Hepatocyte (in vitro differentiated cells): ENCODE measurements around the gene DUSP16. TPM values are rescaled to one million over a fixed set of nuclear protein-coding genes. Genes with fewer than 3 reads are reported as not detected.

ENCODE experiments used
- DNase-seq: peaks from one replicate; pipeline ENCODE4 v3.0.0-alpha.2; 2016; ENCODE audit warnings: low spot score
- H2AFZ ChIP-seq: fragments of 200-600 bp; sonication (generic); 2 replicates; pipeline ENCODE4 v1.6.0; 2016; ENCODE audit warnings: antibody characterized with exemption, mild to moderate bottlenecking
- H3K27ac ChIP-seq: fragments of 200-600 bp; sonication (generic); 2 replicates; pipeline ENCODE4 v1.5.1; 2016; ENCODE audit warnings: mild to moderate bottlenecking
- H3K27me3 ChIP-seq: fragments of 200-600 bp; sonication (generic); 2 replicates; pipeline ENCODE4 v1.6.1; 2016
- H3K36me3 ChIP-seq: fragments of 200-600 bp; sonication (generic); replicated peaks from 2 replicates; pipeline ENCODE4 v1.5.1; 2016; ENCODE audit warnings: low read depth; ENCODE audit not compliant: insufficient read depth
- H3K4me1 ChIP-seq: fragments of 200-600 bp; sonication (generic); 2 replicates; pipeline ENCODE4 v1.5.1; 2016; ENCODE audit warnings: mild to moderate bottlenecking, moderate library complexity; ENCODE audit not compliant: insufficient read depth
- H3K4me2 ChIP-seq: fragments of 200-600 bp; sonication (generic); 2 replicates; pipeline ENCODE4 v1.6.0; 2016
- H3K4me3 ChIP-seq: fragments of 200-600 bp; sonication (generic); 2 replicates; pipeline ENCODE4 v1.5.1; 2016; ENCODE audit warnings: mild to moderate bottlenecking
- H3K79me2 ChIP-seq: fragments of 200-600 bp; sonication (generic); 2 replicates; pipeline ENCODE4 v1.6.0; 2017; ENCODE audit warnings: mild to moderate bottlenecking
- H3K9me2 ChIP-seq: fragments of 200-600 bp; sonication (generic); replicated peaks from 2 replicates; pipeline ENCODE4 v1.6.0; 2017; ENCODE audit warnings: mild to moderate bottlenecking; ENCODE audit not compliant: insufficient read depth
- H3K9me3 ChIP-seq: fragments of 200-600 bp; sonication (generic); 2 replicates; pipeline ENCODE4 v1.5.1; 2016; ENCODE audit warnings: low read depth, mild to moderate bottlenecking
- H4K20me1 ChIP-seq: fragments of 200-600 bp; sonication (generic); 2 replicates; pipeline ENCODE4 v1.6.0; 2016; ENCODE audit warnings: mild to moderate bottlenecking; ENCODE audit not compliant: insufficient read depth, poor library complexity, severe bottlenecking
- CTCF ChIP-seq: fragments of 200-600 bp; sonication (generic); IDR thresholded peaks from 2 replicates; pipeline ENCODE4 v1.5.1; 2016; ENCODE audit warnings: antibody characterized with exemption, mild to moderate bottlenecking; ENCODE audit not compliant: poor library complexity
- EZH2 ChIP-seq: fragments of 200-600 bp; sonication (generic); IDR thresholded peaks from 2 replicates; pipeline ENCODE4 v1.6.1; 2016; ENCODE audit warnings: antibody characterized with exemption, mild to moderate bottlenecking, borderline replicate concordance
- EZH2phosphoT487 ChIP-seq: fragments of 200-600 bp; sonication (generic); IDR thresholded peaks from one replicate; pipeline ENCODE4 v1.6.1; 2018; ENCODE audit warnings: antibody characterized with exemption, mild to moderate bottlenecking, low read depth, moderate library complexity; ENCODE audit not compliant: unreplicated experiment, severe bottlenecking
- WGBS: methylation state at CpG from one replicate; pipeline ENCODE4 v1.1.6; 2016; ENCODE audit warnings: low lambda C conversion rate; ENCODE audit errors: missing lambda C conversion rate; 5-methylcytosine and 5-hydroxymethylcytosine counted together
- polyA plus RNA-seq: library from polyadenylated mRNA; unstranded; fragments of >200 nt; fragmentation: Nextera tagmentation; extraction: Ambion mirVana; gene quantifications from 2 replicates; pipeline ENCODE4 v1.2.1, GENCODE V29; 2016
- total RNA-seq: library from RNA; depleted of rRNA; stranded (reverse); fragments of >200 nt; gene quantifications from 2 replicates; pipeline ENCODE4 v1.2.3, GENCODE V29; 2014

DUSP16 gene
- total and polyA plus RNA-seq, 2 experiments from 2014 or later: 13.4 to 74.1 TPM

GRCh38 chr12:12520273-12520672 lies 42.4 kb downstream of the DUSP16 start:
- no peaks in the 10 kb centered on the region for H3K9me3 ChIP-seq
- H3K9me2 ChIP-seq: no peaks in the 10 kb centered on the region
- H3K4me3 ChIP-seq: no peak overlapping the region
- no peaks in the 10 kb centered on the region for H3K36me3 ChIP-seq
- no peaks in the 10 kb centered on the region for H3K27me3 ChIP-seq
- H2AFZ ChIP-seq: no peak overlapping the region
- H3K79me2 ChIP-seq: peaks cover 79% of the 10 kb centered on the region
- no peaks in the 10 kb centered on the region for H4K20me1 ChIP-seq
- no peak for DNase-seq
- no peak for TF ChIP-seq CTCF
- peak overlapping the region; percentile 11 for H3K4me2 ChIP-seq
- peaks cover 25% of the 10 kb centered on the region for H3K4me1 ChIP-seq
- H3K27ac ChIP-seq: peak overlapping the region; percentile 92

GRCh38 chr12:12519354-12519998 lies 43.2 kb downstream of the DUSP16 start:
- no peak for DNase-seq
- peak overlapping the region; percentile 92 for H3K27ac ChIP-seq
- no peaks in the 10 kb centered on the region for H3K27me3 ChIP-seq
- peaks cover 79% of the 10 kb centered on the region for H3K79me2 ChIP-seq
- H3K4me3 ChIP-seq: no peak overlapping the region
- no peak overlapping the region for H2AFZ ChIP-seq
- no peaks in the 10 kb centered on the region for H3K36me3 ChIP-seq
- peaks cover 25% of the 10 kb centered on the region for H3K4me1 ChIP-seq
- H4K20me1 ChIP-seq: no peaks in the 10 kb centered on the region
- no peaks in the 10 kb centered on the region for H3K9me3 ChIP-seq
- H3K4me2 ChIP-seq: peak overlapping the region; percentile 11
- WGBS: 62% methylated on average over 4 of the region's 4 CpGs
- TF ChIP-seq CTCF (no peak), EZH2 (no peak), EZH2phosphoT487 (no peak)
- no peaks in the 10 kb centered on the region for H3K9me2 ChIP-seq

DNA sequence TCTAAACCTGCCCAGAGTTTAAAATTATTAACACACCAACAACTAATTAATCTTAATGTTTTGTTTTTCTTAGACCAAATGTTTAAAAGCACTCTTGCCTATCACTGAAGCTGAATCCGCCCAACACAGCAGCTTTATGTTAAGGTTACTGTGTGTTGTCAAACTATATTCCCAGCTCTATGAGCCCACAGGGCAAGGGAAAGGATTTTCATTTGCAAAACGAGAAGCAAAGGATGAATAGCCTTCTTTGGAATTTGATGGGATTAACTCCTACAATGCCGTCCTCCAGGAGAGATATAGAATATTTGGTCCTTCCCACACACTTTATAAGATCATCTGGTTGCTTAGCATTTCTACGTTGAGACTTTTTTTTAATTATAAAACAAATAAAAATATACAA lies 43.7 kb downstream of the DUSP16 start:
- Histone ChIP-seq H3K4me2 (no peak overlapping the region), H4K20me1 (no peaks in the 10 kb centered on the region), H3K27ac (peak overlapping the region; percentile 92), H3K27me3 (no peaks in the 10 kb centered on the region), H3K4me1 (peaks cover 25% of the 10 kb centered on the region), H3K9me3 (no peaks in the 10 kb centered on the region), H3K4me3 (no peak overlapping the region), H3K9me2 (no peaks in the 10 kb centered on the region), H3K79me2 (peaks cover 79% of the 10 kb centered on the region), H2AFZ (no peak overlapping the region), H3K36me3 (no peaks in the 10 kb centered on the region)
- WGBS: 52% methylated on average over 4 of the region's 4 CpGs
- no peak for DNase-seq
- TF ChIP-seq EZH2phosphoT487: no peak
- TF ChIP-seq CTCF: no peak
- TF ChIP-seq EZH2: no peak

DNA sequence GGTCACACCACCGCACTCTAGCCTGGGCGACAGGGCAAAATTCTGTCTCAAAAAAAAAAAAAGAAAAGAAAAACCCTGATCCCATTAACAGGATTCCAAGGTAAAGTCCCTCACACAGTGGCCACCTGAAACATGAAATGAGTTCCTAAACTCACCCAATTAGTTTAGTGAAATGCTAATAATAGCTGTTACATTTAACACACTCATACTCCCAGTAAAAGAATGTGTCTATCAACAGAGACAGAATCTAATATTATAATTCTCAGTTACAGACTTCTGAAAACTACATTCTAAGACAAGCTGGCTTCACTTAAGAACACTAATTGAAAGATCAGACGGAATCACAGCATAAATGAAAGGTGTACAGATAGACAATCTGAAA lies 44.2 kb downstream of the DUSP16 start:
- H2AFZ ChIP-seq: no peak overlapping the region
- H3K4me3 ChIP-seq: no peak overlapping the region
- no peaks in the 10 kb centered on the region for H3K36me3 ChIP-seq
- 93% methylated on average over 2 of the region's 3 CpGs for WGBS
- no peaks in the 10 kb centered on the region for H4K20me1 ChIP-seq
- no peak for TF ChIP-seq CTCF
- no peak for TF ChIP-seq EZH2
- TF ChIP-seq EZH2phosphoT487: no peak
- peak overlapping the region; percentile 5 for H3K4me2 ChIP-seq
- H3K27me3 ChIP-seq: no peaks in the 10 kb centered on the region
- H3K79me2 ChIP-seq: peaks cover 79% of the 10 kb centered on the region
- no peaks in the 10 kb centered on the region for H3K9me3 ChIP-seq
- no peaks in the 10 kb centered on the region for H3K9me2 ChIP-seq
- peaks cover 25% of the 10 kb centered on the region for H3K4me1 ChIP-seq
- no peak for DNase-seq
- H3K27ac ChIP-seq: peak overlapping the region; percentile 92
